GM23248 (cell line): ENCODE results near the gene NRCAM. TPM values are rescaled to one million over a fixed set of nuclear protein-coding genes. Genes with fewer than 3 reads are reported as not detected.

Experiments
- DNase-seq: peaks from one replicate; pipeline ENCODE4 v3.0.0-alpha.2; 2015
- H2AFZ ChIP-seq: fragments of 200-600 bp; sonication (generic); 2 replicates; pipeline ENCODE4 v1.6.1; 2016; ENCODE audit warnings: antibody characterized with exemption
- H3F3A ChIP-seq: fragments of 200-600 bp; sonication (generic); 2 replicates; pipeline ENCODE4 v1.6.1; 2016; ENCODE audit warnings: mild to moderate bottlenecking, antibody characterized with exemption, mixed run types; ENCODE audit not compliant: insufficient read depth
- H3K27ac ChIP-seq: fragments of 200-600 bp; sonication (generic); 2 replicates; pipeline ENCODE4 v1.5.1; 2016; ENCODE audit warnings: mild to moderate bottlenecking
- H3K27me3 ChIP-seq: fragments of 200-600 bp; sonication (generic); replicated peaks from 2 replicates; pipeline ENCODE4 v1.6.1; 2016; ENCODE audit warnings: mild to moderate bottlenecking; ENCODE audit not compliant: insufficient read depth
- H3K36me3 ChIP-seq: fragments of 200-600 bp; sonication (generic); 2 replicates; pipeline ENCODE4 v1.6.1; 2016; ENCODE audit warnings: low read depth, mild to moderate bottlenecking
- H3K4me1 ChIP-seq: fragments of 200-600 bp; sonication (generic); 2 replicates; pipeline ENCODE4 v1.6.1; 2016; ENCODE audit warnings: mild to moderate bottlenecking; ENCODE audit not compliant: insufficient read depth
- H3K4me2 ChIP-seq: fragments of 200-600 bp; sonication (generic); one replicate; pipeline ENCODE4 v1.6.1; 2016; ENCODE audit warnings: mild to moderate bottlenecking; ENCODE audit not compliant: unreplicated experiment
- H3K4me3 ChIP-seq: fragments of 200-600 bp; sonication (generic); 2 replicates; pipeline ENCODE4 v1.5.1; 2016; ENCODE audit warnings: mild to moderate bottlenecking
- H3K79me2 ChIP-seq: fragments of 200-600 bp; sonication (generic); 2 replicates; pipeline ENCODE4 v1.6.1; 2016; ENCODE audit warnings: mild to moderate bottlenecking; ENCODE audit not compliant: insufficient read depth
- H3K9ac ChIP-seq: fragments of 200-600 bp; sonication (generic); 2 replicates; pipeline ENCODE4 v1.6.1; 2016; ENCODE audit warnings: mild to moderate bottlenecking
- H3K9me2 ChIP-seq: fragments of 200-600 bp; sonication (generic); 2 replicates; pipeline ENCODE4 v1.6.1; 2016; ENCODE audit warnings: mixed run types, mild to moderate bottlenecking, moderate library complexity; ENCODE audit not compliant: insufficient read depth
- H3K9me3 ChIP-seq: fragments of 200-600 bp; sonication (generic); one replicate; pipeline ENCODE4 v1.6.1; 2017; ENCODE audit warnings: low read depth
- H4K20me1 ChIP-seq: fragments of 200-600 bp; sonication (generic); 2 replicates; pipeline ENCODE4 v1.6.0; 2016; ENCODE audit not compliant: insufficient read depth
- EZH2 ChIP-seq: fragments of 200-600 bp; sonication (generic); IDR thresholded peaks from 2 replicates; pipeline ENCODE4 v1.6.1; 2018; ENCODE audit warnings: antibody characterized with exemption, mild to moderate bottlenecking; ENCODE audit not compliant: insufficient read depth, poor library complexity, severe bottlenecking
- EZH2phosphoT487 ChIP-seq: fragments of 200-600 bp; sonication (generic); IDR thresholded peaks from 2 replicates; pipeline ENCODE4 v1.6.1; 2018; ENCODE audit warnings: antibody characterized with exemption, moderate library complexity, mild to moderate bottlenecking, low read depth; ENCODE audit not compliant: insufficient read depth
- WGBS, 2 experiments: methylation state at CpG; one replicate each; pipeline ENCODE4 v1.1.6; 2015 to 2017; ENCODE audit warnings: low lambda C conversion rate in 2 of 2, low coverage in 1 of 2; ENCODE audit errors: missing lambda C conversion rate in 2 of 2; 5-methylcytosine and 5-hydroxymethylcytosine counted together
- in situ Hi-C: fragments of 300-500 bp; cut with MboI; formaldehyde crosslinking; loops from 2 replicates; pipeline ENCODE4 v1.15.0; 2020
- polyA plus RNA-seq: library from polyadenylated mRNA; unstranded; fragments of >200 nt; fragmentation: Nextera tagmentation; extraction: Ambion mirVana; gene quantifications from 2 replicates; pipeline ENCODE4 v1.2.1, GENCODE V29; 2016
- total RNA-seq: library from RNA; depleted of rRNA; stranded (reverse); fragments of >200 nt; shearing (Covaris generic); gene quantifications from 2 replicates; pipeline ENCODE4 v1.2.3, GENCODE V29; 2014

Gene NRCAM
- total and polyA plus RNA-seq, 2 experiments from 2014 or later, result 5.1 to 7.0 TPM

- TF ChIP-seq EZH2 (no peak), EZH2phosphoT487 (no peak)
- no peaks in the 10 kb centered on the region for H3K79me2 ChIP-seq
- no peaks in the 10 kb centered on the region for H4K20me1 ChIP-seq
- H3K4me2 ChIP-seq, result no peak overlapping the region
- no peak overlapping the region for H3K9ac ChIP-seq
- no peaks in the 10 kb centered on the region for H3K4me1 ChIP-seq
- H3K9me2 ChIP-seq, result no peaks in the 10 kb centered on the region
- H2AFZ ChIP-seq, result no peak overlapping the region
- no peaks in the 10 kb centered on the region for H3K36me3 ChIP-seq
- no peak overlapping the region for H3K27ac ChIP-seq
- no peak for DNase-seq
- H3K4me3 ChIP-seq, result no peak overlapping the region
- H3F3A ChIP-seq, result no peaks in the 10 kb centered on the region
- no peaks in the 10 kb centered on the region for H3K27me3 ChIP-seq
- 47 to 49% methylated on average over 5 of the region's 5 CpGs for whole genome bisulfite sequencing, 2 experiments
- in situ Hi-C loops, result no loop called here
- no peaks in the 10 kb centered on the region for H3K9me3 ChIP-seq
Observed at GRCh38 chr7:108442039-108442568, 14.1 kb downstream of the NRCAM start.

GRCh38 chr7:108441392-108441955, 14.8 kb downstream of the NRCAM start:
- Histone ChIP-seq H3K4me1 (no peaks in the 10 kb centered on the region), H3K36me3 (no peaks in the 10 kb centered on the region), H3K9ac (no peak overlapping the region), H3K9me3 (no peaks in the 10 kb centered on the region), H3K9me2 (no peaks in the 10 kb centered on the region), H3K27me3 (no peaks in the 10 kb centered on the region), H3K4me3 (no peak overlapping the region), H4K20me1 (no peaks in the 10 kb centered on the region), H2AFZ (no peak overlapping the region), H3K4me2 (no peak overlapping the region), H3K79me2 (no peaks in the 10 kb centered on the region), H3K27ac (no peak overlapping the region), H3F3A (no peaks in the 10 kb centered on the region)
- TF ChIP-seq EZH2 (no peak), EZH2phosphoT487 (no peak)
- in situ Hi-C loops, result no loop called here
- DNase-seq, result no peak
- WGBS, 2 experiments, result 74 to 76% methylated on average over 4 of the region's 4 CpGs

- 75 to 83% methylated on average over 3 of the region's 3 CpGs for WGBS, 2 experiments
- H3K4me2 ChIP-seq, result no peak overlapping the region
- H3K4me1 ChIP-seq, result no peaks in the 10 kb centered on the region
- H3K9me3 ChIP-seq, result no peaks in the 10 kb centered on the region
- no peak for TF ChIP-seq EZH2phosphoT487
- TF ChIP-seq EZH2, result no peak
- H3K9ac ChIP-seq, result no peak overlapping the region
- H3K27ac ChIP-seq, result no peak overlapping the region
- no peak overlapping the region for H2AFZ ChIP-seq
- no peaks in the 10 kb centered on the region for H3K27me3 ChIP-seq
- H3F3A ChIP-seq, result no peaks in the 10 kb centered on the region
- H3K4me3 ChIP-seq, result no peak overlapping the region
- no peaks in the 10 kb centered on the region for H3K9me2 ChIP-seq
- no peak for DNase-seq
- no peaks in the 10 kb centered on the region for H4K20me1 ChIP-seq
- in situ Hi-C loops, result no loop called here
- no peaks in the 10 kb centered on the region for H3K36me3 ChIP-seq
- H3K79me2 ChIP-seq, result no peaks in the 10 kb centered on the region
Observed at GRCh38 chr7:108440613-108441012, 15.6 kb downstream of the NRCAM start.

- no peaks in the 10 kb centered on the region for H3K9me2 ChIP-seq
- H3K27ac ChIP-seq, result no peak overlapping the region
- no peaks in the 10 kb centered on the region for H3K36me3 ChIP-seq
- H3K27me3 ChIP-seq, result no peaks in the 10 kb centered on the region
- in situ Hi-C loops, result no loop called here
- H3K4me2 ChIP-seq, result no peak overlapping the region
- WGBS, 2 experiments, result 75 to 76% methylated on average over 3 of the region's 3 CpGs
- H3F3A ChIP-seq, result no peaks in the 10 kb centered on the region
- H4K20me1 ChIP-seq, result no peaks in the 10 kb centered on the region
- no peak overlapping the region for H2AFZ ChIP-seq
- no peaks in the 10 kb centered on the region for H3K4me1 ChIP-seq
- no peaks in the 10 kb centered on the region for H3K79me2 ChIP-seq
- no peaks in the 10 kb centered on the region for H3K9me3 ChIP-seq
- no peak overlapping the region for H3K4me3 ChIP-seq
- H3K9ac ChIP-seq, result no peak overlapping the region
- DNase-seq, result no peak
- TF ChIP-seq EZH2phosphoT487, result no peak
- no peak for TF ChIP-seq EZH2
Observed at GRCh38 chr7:108436906-108437305, 19.3 kb downstream of the NRCAM start.
